Measurements from ENCODE around the gene AGR3.

The AGR3 gene

DNA sequence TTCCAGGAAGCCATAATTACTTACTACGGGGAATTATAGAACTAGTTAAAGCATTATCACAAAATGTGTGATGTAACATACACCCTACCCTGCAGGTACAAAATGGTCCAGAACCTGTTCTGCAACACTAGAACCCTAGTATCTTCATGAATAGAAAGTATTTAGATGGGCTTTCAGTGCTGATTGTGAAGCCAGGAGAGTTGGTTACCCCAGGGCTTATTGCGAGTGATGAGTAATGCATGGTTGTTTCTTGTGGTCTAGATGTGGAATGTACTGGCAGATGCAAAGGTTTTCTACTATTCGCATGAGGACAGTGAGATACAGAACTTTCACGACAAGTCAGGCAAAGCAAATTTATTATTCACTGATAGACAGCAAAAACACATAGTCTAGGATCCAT is 33.6 kb upstream of the AGR3 start:
- H3K4me3 ChIP-seq (ENCODE audit: low read depth, low read length): no peak overlapping the region
- TF ChIP-seq, protein P1, sequence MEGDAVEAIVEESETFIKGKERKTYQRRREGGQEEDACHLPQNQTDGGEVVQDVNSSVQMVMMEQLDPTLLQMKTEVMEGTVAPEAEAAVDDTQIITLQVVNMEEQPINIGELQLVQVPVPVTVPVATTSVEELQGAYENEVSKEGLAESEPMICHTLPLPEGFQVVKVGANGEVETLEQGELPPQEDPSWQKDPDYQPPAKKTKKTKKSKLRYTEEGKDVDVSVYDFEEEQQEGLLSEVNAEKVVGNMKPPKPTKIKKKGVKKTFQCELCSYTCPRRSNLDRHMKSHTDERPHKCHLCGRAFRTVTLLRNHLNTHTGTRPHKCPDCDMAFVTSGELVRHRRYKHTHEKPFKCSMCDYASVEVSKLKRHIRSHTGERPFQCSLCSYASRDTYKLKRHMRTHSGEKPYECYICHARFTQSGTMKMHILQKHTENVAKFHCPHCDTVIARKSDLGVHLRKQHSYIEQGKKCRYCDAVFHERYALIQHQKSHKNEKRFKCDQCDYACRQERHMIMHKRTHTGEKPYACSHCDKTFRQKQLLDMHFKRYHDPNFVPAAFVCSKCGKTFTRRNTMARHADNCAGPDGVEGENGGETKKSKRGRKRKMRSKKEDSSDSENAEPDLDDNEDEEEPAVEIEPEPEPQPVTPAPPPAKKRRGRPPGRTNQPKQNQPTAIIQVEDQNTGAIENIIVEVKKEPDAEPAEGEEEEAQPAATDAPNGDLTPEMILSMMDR (IDR thresholded peaks at IDR 0.05; ENCODE audit: borderline replicate concordance, insufficient read depth, low read depth, low read length): no peak

DNA sequence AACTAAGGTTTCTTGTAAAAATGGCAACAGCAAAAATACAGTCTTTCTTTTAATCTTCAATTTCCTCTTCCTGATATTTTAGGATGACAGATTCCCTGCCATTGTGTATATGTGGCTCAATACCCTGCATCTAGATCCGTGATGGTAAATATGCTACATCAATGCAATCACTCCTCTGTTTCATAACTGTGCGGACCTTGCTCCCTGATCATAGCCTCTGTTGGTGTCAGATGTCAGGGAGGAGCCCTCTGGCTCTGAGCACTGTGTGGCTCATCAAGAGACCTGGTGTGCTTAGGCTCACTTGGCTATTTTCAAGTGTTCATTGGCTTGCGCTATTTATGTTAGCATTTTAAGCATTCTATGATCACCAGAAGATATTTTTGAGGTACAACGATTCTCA is 33.0 kb upstream of the AGR3 start:
- TF ChIP-seq, protein P1 (IDR thresholded peaks at IDR 0.05; ENCODE audit: borderline replicate concordance, insufficient read depth, low read depth, low read length): no peak
- no peak overlapping the region for H3K4me3 ChIP-seq (ENCODE audit: low read depth, low read length)

DNA sequence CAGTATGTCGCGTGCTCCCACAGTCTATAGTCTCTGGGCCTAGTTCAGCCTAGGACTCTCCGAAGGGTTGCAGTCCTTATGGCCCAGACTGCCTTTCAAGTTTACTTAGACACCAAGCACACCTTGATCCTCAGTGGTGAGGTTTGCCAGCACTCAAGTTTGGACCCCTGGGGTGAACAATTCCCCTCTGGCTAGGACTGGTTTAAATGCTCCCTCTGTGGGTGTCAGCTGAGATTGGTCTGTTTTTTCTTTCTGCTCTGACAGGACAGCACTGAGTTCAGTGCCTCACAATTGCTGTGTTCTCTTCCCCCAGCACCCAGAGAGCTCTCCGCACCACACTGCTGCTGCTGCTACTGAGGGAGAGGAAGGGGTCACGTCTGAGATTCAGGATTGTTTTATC is 31.9 kb upstream of the AGR3 start:
- TF ChIP-seq, protein P1 (IDR thresholded peaks at IDR 0.05; ENCODE audit: borderline replicate concordance, insufficient read depth, low read depth, low read length): no peak
- H3K4me3 ChIP-seq (ENCODE audit: low read depth, low read length): no peak overlapping the region

DNA sequence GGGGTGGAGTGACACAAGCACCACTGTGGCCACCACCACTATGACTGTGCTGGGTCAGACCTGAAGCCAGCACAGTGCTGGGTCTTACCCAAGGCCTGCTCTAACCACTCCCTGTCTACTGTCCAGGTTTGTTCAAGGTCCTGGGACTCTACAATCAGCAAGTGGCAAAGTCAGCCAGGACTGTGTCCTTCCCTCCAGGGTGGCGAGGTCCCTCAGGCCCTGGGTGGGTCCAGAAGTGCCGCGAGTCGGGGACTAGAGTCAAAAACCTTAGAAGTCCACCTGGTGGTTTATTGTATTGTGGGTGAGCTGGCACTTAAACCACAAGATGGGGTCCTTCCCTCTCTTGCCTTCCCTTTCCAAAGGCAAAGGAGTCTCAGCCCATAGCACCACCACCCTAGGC is 30.8 kb upstream of the AGR3 start:
- TF ChIP-seq, protein P1 (IDR thresholded peaks at IDR 0.05; ENCODE audit: borderline replicate concordance, insufficient read depth, low read depth, low read length): no peak
- no peak overlapping the region for H3K4me3 ChIP-seq (ENCODE audit: low read depth, low read length)

DNA sequence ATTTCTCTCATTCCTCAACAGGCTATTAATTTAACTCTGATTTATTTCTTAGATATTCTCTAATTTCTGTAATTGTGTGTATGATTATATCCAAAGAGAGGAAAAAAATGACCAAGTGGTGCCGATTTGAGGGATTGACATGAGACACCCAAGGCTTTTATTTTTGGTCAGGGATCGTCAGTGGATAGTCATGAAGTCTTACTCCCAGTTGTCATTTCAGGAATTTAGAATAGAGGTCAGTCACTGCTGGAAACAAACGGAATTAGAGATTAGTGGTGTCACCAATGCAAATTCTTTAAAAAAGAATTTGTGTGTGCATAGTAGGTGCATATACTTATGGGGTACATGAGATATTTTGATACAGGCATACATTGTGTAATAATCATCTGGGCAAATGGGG is 26.8 kb upstream of the AGR3 start:
- TF ChIP-seq, protein P1 (IDR thresholded peaks at IDR 0.05; ENCODE audit: borderline replicate concordance, insufficient read depth, low read depth, low read length): no peak
- no peak overlapping the region for H3K4me3 ChIP-seq (ENCODE audit: low read depth, low read length)

DNA sequence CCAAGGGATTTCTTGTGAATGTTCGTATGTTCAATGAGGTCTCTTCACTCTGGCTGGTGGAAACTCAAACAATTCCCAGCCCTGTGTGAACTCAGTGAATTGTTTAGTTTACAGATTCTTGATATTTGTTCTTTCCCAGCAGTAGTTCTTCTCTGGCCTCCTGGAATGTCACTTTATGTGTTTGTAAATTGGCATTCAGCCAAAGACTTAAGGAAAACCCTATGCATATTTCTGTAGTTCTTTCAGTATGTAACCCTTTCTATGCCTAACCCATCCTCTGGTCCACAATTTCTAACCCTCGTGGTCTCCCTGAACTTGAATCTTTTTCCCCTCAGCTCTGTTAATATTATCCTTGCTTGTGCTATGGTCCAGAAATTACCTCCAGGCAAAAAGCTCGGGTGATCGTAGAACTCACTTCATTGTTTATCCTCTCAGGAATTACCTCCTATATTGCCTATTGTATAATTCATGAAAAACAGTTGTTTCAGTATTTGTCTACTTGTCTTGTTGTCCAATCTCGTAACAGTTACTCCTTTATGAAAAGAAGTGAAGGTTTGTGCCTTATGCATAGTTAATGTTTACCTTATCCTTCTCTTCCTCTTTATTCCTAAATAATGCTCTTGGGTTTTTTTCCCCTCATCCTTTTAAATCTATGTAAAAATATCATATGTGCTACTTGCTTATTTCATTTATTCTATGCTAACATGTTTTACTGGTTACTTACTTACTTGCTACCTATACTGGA is 23.7 kb upstream of the AGR3 start:
- H3K4me3 ChIP-seq (ENCODE audit: low read depth, low read length): no peak overlapping the region
- TF ChIP-seq, protein P1 (IDR thresholded peaks at IDR 0.05; ENCODE audit: borderline replicate concordance, insufficient read depth, low read depth, low read length): no peak

DNA sequence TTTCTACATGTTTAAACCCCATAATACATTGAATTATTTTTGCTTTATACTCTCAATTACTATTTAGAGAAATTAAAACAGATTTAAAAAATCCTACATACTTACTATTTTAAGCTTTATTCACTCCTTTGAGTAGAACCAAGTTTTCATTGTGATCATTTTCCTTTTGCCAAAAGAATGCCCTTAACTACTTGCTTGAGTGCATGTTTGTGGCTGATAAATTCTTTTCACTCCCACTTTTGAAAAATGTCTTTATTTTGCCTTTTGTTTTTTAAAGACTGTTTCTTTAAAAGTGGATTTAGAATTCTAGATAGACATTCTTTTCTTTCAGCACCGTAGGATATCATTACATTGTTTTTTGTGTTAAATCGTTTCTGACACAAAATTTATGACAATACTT is 22.3 kb upstream of the AGR3 start:
- no peak overlapping the region for H3K4me3 ChIP-seq (ENCODE audit: low read depth, low read length)
- TF ChIP-seq, protein P1 (IDR thresholded peaks at IDR 0.05; ENCODE audit: borderline replicate concordance, insufficient read depth, low read depth, low read length): no peak
